BJ (cell line): Measurements from ENCODE around the gene RGCC. TPM values are rescaled to one million over a fixed set of nuclear protein-coding genes. Genes with fewer than 3 reads are reported as not detected.

Experiments used
- CTCF ChIA-PET: fragments of 350-600 bp; formaldehyde crosslinking; extraction: SDS; loops from one replicate; lab custom pipeline; 2021; ENCODE audit warnings: antibody characterized with exemption, inconsistent platforms; lab: Yijun Ruan, JAX
- POLR2A ChIA-PET: fragments of 300-600 bp; sonication (Branson Sonifier 250); formaldehyde crosslinking; extraction: SDS; loops from one replicate; lab custom pipeline; 2021; ENCODE audit warnings: antibody characterized with exemption; lab: Charles Lee
- DNase-seq: peaks from one replicate; pipeline ENCODE4 v3.0.0-alpha.2; 2011; ENCODE audit warnings: low read depth
- H3K27me3 ChIP-seq: 2 replicates; pipeline ENCODE4 v1.6.0; 2011; ENCODE audit warnings: low read length; ENCODE audit not compliant: control insufficient read depth, insufficient read depth
- H3K36me3 ChIP-seq: 2 replicates; pipeline ENCODE4 v1.5.1; 2011; ENCODE audit warnings: low read length; ENCODE audit not compliant: control insufficient read depth, insufficient read depth
- H3K4me3 ChIP-seq: 2 replicates; pipeline ENCODE4 v1.5.1; 2011; ENCODE audit warnings: low read depth, mild to moderate bottlenecking, control low read depth, low read length
- polyA plus RNA-seq: library from polyadenylated mRNA; depleted of rRNA; stranded (reverse); fragments of >200 nt; gene quantifications from 2 replicates; pipeline ENCODE4 v1.2.3, GENCODE V29; 2011
- TF ChIP-seq, protein P1 (sequence below): IDR thresholded peaks from 2 replicates; pipeline ENCODE4 v1.5.1; 2011; ENCODE audit warnings: low read depth, mild to moderate bottlenecking, control low read depth, inconsistent platforms, low read length, moderate library complexity; ENCODE audit not compliant: insufficient read depth

Gene RGCC
- polyA plus RNA-seq, 1 experiment: 5.7 TPM

DNA sequence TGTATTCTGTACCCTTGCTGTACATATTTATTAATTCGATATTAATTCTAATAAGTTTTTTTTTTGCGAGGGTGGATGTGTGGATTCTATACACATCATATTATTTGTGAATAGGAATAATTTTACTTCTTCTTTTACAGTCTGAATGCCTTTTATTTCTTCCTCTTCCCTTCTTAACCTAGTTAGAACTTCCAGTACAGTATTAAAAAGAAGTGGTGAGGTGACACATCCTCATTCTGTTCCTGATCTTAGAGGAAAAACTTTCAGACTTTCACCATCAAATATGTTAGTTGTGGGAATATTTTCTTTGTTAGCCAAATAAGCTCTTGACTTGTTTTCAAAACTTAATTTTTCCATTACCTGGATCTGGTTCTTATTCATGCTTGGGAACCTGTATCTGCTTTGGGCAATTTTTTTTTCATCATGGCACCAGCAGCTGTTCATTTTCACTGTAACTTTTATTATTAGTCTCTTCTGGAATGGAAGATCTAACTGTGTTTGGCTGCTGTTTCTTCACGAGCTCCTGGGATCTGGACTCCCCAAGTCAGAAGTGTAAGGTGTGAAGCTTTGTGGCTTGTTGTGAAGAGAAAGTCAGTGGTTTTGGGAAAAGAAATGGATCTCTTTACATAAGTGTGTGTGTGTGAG is 33.1 kb downstream of the RGCC start:
- peaks cover 2% of the 10 kb centered on the region for H3K27me3 ChIP-seq
- ChIA-PET CTCF (no interaction called here), POLR2A (no interaction called here)
- DNase-seq: no peak
- no peak overlapping the region for H3K4me3 ChIP-seq
- TF ChIP-seq, protein P1, sequence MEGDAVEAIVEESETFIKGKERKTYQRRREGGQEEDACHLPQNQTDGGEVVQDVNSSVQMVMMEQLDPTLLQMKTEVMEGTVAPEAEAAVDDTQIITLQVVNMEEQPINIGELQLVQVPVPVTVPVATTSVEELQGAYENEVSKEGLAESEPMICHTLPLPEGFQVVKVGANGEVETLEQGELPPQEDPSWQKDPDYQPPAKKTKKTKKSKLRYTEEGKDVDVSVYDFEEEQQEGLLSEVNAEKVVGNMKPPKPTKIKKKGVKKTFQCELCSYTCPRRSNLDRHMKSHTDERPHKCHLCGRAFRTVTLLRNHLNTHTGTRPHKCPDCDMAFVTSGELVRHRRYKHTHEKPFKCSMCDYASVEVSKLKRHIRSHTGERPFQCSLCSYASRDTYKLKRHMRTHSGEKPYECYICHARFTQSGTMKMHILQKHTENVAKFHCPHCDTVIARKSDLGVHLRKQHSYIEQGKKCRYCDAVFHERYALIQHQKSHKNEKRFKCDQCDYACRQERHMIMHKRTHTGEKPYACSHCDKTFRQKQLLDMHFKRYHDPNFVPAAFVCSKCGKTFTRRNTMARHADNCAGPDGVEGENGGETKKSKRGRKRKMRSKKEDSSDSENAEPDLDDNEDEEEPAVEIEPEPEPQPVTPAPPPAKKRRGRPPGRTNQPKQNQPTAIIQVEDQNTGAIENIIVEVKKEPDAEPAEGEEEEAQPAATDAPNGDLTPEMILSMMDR: no peak
- no peaks in the 10 kb centered on the region for H3K36me3 ChIP-seq

DNA sequence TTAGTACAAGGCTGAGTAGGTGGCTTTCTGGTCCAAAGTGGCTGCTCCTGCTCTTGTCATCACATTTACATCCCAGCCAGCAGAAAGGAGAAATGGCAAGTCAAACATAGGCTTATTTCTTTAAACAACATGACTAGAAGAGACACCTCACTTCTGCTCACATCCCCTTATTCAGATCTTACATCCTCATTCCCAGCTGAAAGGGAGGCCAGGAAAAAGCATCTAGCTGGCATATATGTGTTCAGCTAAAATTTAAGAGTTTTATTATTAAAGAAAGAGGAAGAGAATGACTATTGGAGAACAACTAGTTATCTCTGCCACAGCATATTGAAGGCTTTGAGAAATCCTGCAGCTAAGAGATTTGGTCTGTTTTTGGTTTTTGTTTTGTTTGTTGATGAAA is 34.1 kb downstream of the RGCC start:
- DNase-seq: no peak
- ChIA-PET CTCF (no interaction called here), POLR2A (no interaction called here)
- H3K27me3 ChIP-seq: peaks cover 2% of the 10 kb centered on the region
- no peak overlapping the region for H3K4me3 ChIP-seq
- H3K36me3 ChIP-seq: no peaks in the 10 kb centered on the region
- TF ChIP-seq, protein P1: no peak

DNA sequence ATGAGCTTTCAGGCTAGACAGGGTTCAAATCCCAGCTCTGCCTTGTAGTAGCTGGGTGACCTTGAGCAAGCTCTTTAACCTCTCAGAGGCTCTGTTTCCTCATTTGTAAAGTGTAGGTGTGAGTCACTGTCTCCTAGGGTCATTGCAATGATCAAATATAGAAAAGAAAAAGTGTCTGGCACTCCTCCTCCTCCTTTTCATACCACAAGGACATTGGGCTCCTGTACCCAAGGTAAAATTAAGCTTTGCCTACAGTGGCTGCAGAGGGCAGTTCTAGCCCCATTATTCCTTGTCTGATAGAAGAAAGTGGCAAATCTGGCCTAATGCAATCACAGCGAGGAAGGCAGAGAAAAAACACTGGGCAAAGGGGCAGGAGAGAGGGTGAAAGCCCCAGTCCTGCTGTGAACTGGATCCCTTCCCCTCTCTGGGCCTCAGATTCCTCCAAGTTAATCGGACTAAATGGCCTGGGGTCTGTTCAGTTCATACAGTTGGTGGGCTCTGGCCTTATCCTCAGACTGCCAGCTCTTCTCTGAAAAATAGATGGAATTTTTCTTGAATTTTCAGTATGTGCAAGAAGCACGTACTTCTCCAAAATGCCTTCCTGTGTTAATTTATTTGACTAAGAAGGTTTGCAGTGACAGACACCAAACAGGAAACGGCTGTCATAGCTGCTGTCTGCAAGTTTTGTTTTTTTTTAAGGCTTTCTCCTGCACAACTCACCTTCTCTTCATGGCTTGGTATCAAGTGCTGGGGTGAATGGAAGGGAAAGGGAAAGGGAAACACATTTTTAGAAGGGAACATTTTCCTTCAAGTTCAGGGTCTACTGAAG is 35.3 kb downstream of the RGCC start:
- TF ChIP-seq, protein P1: no peak
- ChIA-PET CTCF (no interaction called here), POLR2A (no interaction called here)
- H3K27me3 ChIP-seq: peaks cover 2% of the 10 kb centered on the region
- H3K4me3 ChIP-seq: no peak overlapping the region
- no peak for DNase-seq
- H3K36me3 ChIP-seq: no peaks in the 10 kb centered on the region

DNA sequence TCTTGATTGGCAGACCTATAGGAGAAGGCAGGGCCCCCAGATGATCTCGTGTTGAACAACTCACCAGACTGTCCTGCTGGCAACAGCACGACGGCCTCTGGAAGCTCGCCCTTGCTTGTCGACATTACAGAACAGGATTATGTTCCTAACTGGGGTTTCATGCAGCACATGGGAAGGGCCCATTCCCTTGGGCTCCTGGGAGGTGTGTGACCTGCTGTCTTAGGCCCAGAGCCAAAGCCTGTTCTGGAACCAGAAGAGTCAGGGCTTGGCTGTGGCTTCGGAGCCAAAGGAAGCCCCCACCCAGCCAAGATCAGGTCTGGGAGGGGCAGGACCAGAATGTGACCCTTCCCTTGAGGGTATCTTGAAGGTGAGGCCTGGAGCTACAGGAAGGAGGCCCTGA is 36.9 kb downstream of the RGCC start:
- DNase-seq: no peak
- Histone ChIP-seq H3K36me3 (no peaks in the 10 kb centered on the region), H3K27me3 (peaks cover 2% of the 10 kb centered on the region), H3K4me3 (no peak overlapping the region)
- CTCF ChIA-PET: interaction anchor here (1.1 kb wide), 1 partner anchor 24 kb away, joined by 3 read pairs; no protein-coding TSS in a partner anchor
- POLR2A ChIA-PET: no interaction called here
- TF ChIP-seq, protein P1: no peak

- POLR2A ChIA-PET: no interaction called here
- Histone ChIP-seq H3K36me3 (no peaks in the 10 kb centered on the region), H3K4me3 (no peak overlapping the region), H3K27me3 (peaks cover 4% of the 10 kb centered on the region)
- TF ChIP-seq, protein P1: no peak
- no peak for DNase-seq
- CTCF ChIA-PET: no interaction called here
Measured at GRCh38 chr13:41495044-41495443, 37.7 kb downstream of the RGCC start.
